Stimulated activated CD4-positive, alpha-beta T cell treated with anti-CD3 and anti-CD28 coated beads, Interleukin-1b, Interleukin-23, amount 100 ng/mL, for 48 hours (primary cell): ENCODE results near the gene HES4.

Experiments used
- DNase-seq: peaks from one replicate; pipeline ENCODE4 v3.0.0-alpha.2; 2020

The HES4 gene, protein sequence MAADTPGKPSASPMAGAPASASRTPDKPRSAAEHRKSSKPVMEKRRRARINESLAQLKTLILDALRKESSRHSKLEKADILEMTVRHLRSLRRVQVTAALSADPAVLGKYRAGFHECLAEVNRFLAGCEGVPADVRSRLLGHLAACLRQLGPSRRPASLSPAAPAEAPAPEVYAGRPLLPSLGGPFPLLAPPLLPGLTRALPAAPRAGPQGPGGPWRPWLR

DNA sequence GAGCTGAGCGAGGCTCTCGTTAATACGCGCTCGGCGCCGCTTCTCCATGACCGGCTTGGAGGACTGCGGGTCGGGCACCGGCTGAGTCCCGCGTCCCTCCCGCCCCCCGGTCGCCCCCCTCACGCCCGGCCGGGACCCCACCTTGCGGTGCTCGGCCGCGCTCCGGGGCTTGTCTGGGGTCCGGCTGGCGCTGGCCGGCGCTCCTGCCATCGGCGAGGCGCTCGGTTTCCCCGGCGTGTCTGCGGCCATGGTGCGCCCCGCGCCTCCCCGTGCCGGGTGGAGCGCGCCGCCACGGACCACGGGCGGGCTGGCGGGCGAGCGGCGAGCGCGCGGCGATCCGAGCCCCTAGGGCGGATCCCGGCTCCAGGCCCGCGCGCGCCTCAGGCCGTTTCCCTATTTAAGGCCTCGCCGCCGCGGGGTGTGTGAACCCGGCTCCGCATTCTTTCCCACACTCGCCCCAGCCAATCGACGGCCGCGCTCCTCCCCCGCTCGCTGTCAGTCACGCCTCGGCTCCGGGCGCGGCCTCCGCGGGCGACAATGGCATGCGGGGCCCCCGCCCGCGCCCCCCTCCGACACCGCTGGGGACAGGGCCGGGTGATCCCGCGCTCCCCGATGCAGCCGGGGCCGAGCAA is at the start of gene HES4:
Gene HES4, minus strand, starts transcription at position 373 of the 632 bp plus-strand sequence. Its CDS starts 124 bp downstream, at position 249.
- DNase-seq: peak; percentile 60

DNA sequence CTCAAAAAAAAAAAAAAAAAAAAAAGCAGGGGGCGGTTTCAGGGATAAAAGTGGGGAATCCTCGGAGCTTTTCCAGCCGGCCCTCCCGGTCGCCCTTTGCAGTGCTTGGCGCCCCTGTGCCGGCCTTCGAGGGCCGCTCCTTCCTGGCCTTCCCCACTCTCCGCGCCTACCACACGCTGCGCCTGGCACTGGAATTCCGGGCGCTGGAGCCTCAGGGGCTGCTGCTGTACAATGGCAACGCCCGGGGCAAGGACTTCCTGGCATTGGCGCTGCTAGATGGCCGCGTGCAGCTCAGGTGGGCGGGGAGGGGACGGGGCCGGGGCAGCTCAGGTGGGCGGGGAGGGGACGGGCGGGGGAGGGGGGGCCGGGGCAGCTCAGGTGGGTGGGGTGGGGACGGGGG is 48.9 kb upstream of the HES4 start:
- no peak for DNase-seq

DNA sequence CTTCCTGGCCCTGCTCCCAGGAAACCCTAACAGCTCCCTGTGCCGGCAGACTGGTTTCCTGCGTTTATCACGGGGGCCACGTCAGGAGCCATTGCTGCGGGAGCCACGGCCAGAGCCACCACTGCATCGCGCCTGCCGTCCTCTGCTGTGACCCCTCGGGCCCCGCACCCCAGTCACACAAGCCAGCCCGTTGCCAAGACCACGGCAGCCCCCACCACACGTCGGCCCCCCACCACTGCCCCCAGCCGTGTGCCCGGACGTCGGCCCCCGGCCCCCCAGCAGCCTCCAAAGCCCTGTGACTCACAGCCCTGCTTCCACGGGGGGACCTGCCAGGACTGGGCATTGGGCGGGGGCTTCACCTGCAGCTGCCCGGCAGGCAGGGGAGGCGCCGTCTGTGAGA is 48.1 kb upstream of the HES4 start:
- DNase-seq: no peak

DNA sequence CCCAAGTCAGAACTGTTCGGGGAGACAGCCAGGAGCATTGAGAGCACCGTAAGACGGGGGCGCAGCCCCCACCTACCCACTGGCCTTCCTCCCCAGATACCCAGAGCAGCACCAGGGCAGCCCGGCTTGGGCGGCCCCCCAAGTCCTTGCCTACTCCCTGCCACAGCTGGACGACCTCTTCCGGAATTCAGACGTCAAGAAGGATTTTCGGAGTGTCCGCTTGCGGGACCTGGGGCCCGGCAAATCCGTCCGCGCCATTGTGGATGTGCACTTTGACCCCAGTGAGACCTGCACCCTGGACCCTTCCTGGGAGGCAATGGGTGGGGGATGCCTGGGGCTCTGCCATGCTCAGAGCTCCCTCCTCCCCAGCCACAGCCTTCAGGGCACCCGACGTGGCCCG is 47.5 kb upstream of the HES4 start:
- DNase-seq: no peak

DNA sequence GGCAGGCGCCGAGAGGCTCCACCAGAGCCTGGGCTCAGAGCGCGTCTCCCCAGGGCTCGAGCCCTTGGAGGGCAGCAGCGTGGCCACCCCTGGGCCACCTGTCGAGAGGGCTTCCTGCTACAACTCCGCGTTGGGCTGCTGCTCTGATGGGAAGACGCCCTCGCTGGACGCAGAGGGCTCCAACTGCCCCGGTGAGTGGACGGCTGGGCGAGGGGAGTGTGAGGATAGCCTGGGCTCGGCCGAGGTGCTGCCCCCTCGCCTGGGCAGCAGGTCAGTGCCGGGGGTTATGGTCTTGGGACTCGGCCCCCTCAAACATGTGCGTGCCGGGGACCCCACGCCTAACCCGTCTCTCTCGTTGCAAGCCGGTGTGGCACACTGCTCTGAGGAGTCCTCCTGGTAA is 46.9 kb upstream of the HES4 start:
- no peak for DNase-seq

DNA sequence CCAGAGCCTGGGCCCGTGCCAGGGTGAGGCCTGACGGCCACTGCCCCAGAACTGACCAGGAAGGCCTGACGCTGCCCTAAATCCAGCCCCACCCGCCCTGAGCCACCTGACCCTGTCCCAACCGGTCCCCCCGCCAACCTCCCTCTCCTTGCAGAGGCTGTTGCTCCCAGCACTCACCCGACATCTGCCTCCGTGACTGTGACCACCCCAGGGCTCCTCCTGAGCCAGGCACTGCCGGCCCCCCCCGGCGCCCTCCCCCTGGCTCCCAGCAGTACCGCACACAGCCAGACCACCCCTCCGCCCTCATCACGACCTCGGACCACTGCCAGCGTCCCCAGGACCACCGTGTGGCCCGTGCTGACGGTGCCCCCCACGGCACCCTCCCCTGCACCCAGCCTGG is 46.3 kb upstream of the HES4 start:
- DNase-seq: no peak

DNA sequence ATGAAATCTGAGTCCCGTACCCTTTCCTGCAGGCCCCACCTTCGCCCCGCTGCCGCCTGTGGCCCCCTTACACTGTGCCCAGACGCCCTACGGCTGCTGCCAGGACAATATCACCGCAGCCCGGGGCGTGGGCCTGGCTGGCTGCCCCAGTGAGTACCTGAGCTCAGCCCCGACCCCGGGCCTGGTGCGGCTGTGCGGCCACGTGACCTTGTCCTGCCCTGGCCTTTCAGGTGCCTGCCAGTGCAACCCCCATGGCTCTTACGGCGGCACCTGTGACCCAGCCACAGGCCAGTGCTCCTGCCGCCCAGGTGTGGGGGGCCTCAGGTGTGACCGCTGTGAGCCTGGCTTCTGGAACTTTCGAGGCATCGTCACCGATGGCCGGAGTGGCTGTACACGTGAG is 45.2 kb upstream of the HES4 start:
- DNase-seq: no peak

DNA sequence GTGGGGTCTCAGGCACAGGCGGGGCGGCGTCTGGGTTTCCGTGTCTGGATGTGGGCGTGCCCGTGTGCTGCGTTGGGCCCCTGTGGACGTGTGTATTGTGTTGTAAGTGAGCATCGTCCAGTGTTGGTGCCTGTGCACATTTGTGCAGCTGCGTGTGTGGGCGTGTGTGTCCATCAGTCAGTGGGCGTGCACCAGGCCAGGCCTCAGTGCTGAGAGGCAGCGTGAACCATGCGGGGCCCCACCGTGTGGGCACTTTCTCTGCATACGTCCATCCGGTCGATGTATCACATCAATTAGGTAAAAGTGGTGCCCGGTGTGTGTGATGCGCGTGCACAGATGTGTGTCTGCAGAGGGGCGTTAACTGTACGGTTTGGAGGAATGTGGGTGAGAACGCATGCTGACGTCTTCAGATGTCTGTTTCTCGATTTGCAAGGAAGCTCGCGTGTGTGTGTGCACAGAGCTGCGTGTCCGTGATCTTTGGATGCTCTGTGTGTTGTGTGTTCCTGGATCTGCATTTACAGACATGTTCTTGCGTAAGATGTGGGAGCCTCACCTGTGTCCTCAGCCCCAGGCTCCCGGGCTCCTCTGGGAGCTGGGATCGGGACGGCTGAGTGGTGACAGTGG is 44.7 kb upstream of the HES4 start:
- DNase-seq: no peak

DNA sequence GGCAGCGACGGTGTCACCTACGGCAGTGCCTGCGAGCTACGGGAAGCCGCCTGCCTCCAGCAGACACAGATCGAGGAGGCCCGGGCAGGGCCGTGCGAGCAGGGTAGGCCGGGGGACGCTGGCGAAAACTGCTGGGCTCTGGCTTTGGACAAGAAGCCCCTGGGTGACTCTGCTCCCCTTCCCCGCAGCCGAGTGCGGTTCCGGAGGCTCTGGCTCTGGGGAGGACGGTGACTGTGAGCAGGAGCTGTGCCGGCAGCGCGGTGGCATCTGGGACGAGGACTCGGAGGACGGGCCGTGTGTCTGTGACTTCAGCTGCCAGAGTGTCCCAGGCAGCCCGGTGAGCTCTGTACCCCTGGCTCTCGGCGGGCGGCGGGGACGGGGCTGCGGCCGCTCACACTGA is 44.0 kb upstream of the HES4 start:
- no peak for DNase-seq

DNA sequence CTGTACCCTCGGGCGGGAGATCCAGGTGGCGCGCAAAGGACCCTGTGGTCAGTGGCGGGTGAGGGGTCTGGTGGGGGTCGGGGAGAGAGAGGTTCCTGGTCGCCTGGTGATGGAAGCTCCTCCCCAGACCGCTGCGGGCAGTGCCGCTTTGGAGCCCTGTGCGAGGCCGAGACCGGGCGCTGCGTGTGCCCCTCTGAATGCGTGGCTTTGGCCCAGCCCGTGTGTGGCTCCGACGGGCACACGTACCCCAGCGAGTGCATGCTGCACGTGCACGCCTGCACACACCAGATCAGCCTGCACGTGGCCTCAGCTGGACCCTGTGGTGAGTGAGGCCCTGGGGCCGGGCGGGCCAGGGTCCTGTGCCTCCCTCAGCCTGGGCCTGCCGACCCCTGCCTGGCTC is 43.5 kb upstream of the HES4 start:
- no peak for DNase-seq

DNA sequence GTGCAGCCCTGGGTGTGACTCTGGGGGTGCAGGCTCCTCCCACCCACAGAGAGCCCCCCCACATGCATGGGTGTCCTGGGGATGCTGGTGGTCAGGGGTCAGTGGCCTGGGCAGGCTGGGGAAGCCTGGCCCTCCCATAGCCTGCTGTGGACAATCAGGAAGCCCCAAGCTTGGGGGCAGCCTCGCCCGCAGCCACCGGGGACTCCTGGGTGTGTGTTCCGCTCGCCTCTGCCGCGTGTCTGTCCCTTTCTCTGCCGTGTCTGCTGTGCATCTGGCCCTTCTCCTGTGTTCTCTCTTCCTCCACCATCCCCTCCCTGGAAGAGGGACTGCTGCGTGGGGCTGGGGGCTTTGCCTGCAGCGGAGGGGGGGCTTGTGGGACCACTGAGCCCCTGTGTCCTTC is 42.9 kb upstream of the HES4 start:
- DNase-seq: no peak

DNA sequence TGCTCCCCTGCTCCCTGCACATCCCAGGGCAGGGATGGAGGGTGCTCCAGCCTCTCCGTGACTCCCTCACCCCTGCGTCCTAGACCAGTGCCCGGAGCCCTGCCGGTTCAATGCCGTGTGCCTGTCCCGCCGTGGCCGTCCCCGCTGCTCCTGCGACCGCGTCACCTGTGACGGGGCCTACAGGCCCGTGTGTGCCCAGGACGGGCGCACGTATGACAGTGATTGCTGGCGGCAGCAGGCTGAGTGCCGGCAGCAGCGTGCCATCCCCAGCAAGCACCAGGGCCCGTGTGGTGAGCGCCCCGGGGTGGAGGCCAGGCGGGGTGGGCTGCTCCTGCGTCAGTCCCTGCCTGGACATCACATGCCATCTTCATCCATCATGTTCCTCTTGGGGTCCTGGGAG is 42.0 kb upstream of the HES4 start:
- no peak for DNase-seq

DNA sequence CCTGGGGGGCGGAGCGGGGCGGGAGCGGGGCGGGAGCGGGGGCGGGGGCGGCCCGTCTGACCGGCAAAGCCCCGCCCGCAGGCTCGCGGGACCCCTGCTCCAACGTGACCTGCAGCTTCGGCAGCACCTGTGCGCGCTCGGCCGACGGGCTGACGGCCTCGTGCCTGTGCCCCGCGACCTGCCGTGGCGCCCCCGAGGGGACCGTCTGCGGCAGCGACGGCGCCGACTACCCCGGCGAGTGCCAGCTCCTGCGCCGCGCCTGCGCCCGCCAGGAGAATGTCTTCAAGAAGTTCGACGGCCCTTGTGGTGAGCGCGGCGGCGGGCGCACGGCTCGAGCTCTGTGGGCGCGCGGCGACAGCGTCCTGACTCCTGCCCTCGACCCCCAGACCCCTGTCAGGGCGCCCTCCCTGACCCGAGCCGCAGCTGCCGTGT is 41.2 kb upstream of the HES4 start:
- DNase-seq: no peak

DNA sequence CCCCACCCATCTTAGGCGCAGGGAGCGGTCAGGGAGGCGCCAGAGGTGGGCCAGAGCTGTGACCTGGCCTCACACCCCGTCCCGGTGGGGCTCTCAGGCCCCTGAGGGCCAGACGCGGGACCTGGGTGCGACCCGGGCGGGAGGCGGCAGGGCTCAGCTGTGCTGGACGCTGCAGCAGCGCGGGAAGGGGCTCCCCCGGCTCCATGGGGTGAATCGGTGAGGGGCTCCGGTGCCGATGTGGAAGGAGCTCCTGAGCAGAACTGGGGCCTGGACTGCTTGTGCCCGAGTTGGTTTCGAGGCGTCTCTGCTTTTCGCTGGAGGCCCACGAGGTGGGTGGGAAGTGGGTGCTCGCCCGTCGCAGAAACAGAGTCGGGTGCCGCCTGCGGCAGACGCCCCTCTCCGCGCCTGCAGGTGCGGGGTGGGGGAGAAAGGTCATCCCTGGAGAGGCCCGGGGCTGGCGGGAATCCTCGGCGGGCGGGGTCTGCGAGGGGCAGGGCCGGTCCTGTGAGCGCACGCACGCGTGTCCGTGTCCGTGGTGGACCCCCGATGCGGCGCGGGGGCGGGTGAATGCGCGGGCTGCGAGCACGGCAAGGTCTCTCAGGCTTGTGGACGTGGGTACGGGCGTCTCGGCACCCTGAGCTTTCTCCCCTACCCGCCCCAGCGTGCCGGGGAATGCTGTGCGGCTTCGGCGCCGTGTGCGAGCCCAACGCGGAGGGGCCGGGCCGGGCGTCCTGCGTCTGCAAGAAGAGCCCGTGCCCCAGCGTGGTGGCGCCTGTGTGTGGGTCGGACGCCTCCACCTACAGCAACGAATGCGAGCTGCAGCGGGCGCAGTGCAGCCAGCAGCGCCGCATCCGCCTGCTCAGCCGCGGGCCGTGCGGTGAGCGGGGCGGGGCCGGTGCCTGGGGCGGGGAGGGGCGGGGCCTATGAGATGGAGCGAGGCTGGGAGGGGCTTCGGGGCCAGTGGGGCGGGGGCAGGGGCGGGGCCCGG is 40.4 kb upstream of the HES4 start:
- peak; percentile 77 for DNase-seq

DNA sequence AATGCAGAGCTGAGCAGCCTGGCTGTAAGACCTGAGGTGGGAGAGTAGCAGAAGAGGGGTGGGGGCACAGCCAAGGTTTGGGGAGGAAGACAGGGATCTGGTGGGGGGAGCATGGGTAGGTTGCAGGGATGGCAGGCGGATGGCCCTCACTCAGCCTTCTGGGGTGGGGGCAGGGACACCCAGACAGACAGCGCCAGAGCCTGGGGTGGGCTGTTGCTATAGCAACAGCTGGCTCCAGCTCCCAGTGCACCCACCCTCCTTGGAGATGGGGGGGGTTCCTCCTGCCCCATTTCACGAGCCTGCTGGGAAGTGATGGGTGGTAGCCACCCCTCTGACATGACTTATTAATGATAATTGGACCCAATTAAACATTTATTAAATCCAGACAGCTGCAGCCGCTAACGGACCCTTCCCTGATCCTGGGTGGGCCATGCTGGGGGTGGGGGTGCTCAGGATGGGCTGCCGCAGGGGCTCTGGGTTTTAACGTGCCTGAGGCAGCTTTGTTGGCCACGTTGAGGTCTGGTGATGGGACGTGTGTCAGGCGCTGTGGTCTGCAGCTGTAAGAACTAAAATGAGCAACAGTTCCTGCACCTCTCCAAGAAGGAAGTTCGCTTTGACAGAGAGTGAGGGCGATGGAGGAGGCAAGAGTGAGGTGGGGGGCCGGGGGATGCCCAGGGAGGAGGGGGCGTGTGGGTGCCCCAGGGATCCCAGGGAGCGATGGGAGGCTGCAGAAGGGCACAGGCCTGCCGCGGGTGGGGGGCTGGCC is 39.4 kb upstream of the HES4 start:
- DNase-seq: no peak

DNA sequence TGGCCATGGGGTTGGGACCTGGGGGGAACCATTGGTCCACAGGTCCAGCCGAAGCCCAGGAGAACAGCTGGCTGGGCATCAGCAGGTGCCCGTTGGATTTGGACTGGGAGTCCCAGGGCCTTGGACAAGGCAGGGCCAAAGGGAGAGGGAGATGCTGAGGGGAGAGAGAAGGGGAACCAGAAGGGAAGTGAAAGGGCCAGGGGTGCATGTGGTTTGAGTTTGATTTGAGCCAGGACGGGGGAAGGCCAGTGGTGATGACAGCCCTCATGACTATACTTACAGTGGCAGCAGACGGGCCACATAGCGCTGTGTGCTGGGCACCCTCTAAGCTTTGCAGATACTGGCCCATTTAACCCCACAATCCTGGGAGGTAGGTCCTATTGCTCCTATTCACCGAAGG is 38.8 kb upstream of the HES4 start:
- DNase-seq: no peak

DNA sequence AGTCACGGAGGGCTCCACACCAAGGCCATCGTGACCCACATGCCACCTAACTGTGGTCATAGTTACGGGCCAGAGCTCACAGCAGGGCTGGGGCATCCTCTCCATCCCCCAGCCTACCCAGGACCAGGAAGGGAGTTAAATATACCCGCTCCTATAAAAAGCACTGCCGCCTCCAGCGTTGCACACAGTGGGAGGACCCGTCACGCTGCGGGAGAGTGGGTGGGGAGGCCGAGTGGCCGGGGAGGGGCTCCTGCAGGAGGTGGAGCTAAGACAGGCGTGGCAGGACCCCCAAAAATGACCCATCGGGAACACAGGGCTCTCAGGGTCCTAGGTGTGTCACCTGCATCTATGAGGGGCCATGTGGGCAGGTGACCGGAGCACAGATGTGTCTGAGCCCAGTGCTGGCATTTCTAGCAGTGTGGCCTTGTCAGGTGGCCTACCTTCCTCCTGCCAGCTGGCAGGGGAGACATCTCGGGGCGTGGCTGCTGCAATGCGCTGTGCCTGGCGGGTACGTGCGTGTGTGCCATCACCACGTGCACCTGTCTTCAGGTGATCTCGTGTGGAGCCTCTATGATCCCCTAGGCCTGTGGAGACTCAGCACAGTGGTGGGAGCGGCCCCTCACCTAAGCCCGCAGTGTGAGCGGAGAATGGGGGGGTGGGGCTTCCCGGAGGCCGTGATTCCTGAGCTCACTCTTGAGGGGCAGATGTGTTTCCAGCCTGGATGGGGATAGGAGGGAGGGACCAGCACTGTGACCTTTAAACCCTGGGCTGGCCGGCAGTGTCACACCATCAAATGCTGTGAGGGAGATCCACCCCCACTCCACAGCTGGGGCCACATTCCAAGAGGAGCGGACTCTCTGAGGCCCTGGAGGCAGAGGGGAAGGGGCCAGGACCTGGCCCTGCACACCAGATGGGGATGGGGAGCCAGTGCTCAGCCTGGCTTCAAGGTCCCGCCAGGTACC is 37.8 kb upstream of the HES4 start:
- no peak for DNase-seq

DNA sequence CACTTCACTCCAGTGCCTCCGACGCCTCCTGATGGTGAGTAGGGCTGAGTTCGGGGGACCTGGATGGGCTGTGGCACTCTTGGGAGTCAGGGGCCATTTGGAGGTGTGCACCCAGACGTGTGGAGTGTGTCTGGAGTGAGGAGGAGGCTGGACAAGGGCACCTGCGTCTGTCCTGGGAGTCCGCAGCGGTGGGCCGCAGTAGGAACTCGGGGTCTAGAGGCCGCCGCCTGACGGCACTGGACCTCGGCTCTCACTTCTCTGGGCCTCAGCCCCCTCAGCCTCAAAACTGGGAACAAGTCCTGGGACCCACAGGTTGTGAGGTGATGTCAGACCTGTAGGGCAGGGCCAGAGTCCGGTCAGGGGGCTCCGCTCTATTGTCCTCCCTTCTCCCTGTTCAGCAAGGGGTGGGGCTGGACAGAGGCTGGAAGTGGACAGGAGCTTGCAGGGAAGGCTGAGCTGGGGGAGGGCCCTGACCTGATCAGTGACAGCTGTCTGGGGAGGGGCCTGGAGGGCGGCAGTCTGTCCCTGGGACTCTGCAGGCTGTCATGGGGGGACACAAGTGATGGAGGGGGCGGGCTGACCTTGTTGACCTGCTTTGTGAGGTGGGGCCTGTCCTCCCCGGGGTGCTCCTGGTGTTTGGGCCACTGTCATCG is 35.5 kb upstream of the HES4 start:
- no peak for DNase-seq

DNA sequence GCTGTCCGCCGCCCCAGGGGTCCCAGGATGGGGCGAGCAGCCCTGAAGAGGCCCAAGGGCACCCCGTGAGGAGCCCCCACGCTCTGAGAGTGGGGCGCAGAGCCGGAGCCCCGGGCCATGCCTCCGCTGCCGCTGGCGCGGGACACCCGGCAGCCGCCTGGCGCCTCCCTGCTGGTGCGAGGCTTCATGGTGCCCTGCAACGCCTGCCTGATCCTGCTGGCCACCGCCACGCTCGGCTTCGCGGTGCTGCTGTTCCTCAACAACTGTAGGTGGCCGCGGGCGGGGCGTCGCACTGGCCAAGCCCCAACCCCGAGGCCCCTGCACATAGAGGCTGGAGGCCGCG is 34.5 kb upstream of the HES4 start:
- DNase-seq: no peak

DNA sequence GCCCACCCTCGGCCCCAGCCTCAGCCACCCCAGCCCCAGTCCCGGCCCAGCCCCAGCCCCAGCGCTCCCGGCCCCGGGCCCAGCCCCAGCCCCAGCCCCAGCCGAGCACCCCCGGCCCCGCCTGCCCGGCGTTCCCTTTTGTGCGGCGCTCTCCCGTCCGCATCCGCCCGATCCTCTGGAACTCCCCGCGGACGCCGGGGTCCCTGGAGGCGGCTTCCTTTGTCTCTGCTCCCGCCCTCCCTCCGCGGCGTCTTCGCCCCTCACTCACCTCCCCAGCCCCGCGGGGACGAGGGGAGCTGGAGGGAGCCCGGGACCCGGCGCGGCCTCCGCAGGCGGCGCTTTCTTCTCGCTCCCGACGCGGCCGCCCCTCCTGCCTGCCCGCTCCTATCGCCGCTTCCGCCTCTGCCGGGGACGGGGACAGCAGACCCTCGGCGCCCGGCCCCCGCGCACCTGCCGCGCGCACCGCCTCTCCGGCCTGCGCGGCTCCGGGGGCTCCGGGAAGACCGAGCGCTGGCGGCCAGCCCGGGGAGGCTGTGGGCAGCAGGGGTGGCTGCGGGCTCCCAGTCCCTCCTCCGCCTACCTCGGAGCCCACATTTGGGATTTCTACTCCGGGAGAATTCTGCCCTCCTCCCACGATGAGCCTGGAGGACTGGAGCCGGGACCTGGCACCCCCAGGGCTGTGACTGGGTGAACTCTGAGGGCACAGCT is 34.0 kb upstream of the HES4 start:
- DNase-seq: no peak
